Esophagus squamous epithelium (tissue), 4 donors: ENCODE measurements around the gene SNX19.

Experiments
- CTCF ChIP-seq, 6 experiments: fragments of 450-650 bp in 4 of 6; fragments of 200-600 bp in 2 of 6; sonication (generic) in 2 of 6; IDR thresholded peaks; one replicate each; pipeline ENCODE4 v1.5.1; 2016 to 2019; ENCODE audit warnings: antibody characterized with exemption in 6 of 6, mild to moderate bottlenecking in 4 of 6, moderate library complexity in 4 of 6
- POLR2A ChIP-seq, 4 donors: fragments of 450-650 bp; IDR thresholded peaks; one replicate each; pipeline ENCODE4 v1.6.1; 2017; ENCODE audit warnings: antibody characterized with exemption in 4 of 4, mild to moderate bottlenecking in 4 of 4, moderate library complexity in 3 of 4

GRCh38 chr11:130879836-130880235 lies 36.4 kb downstream of the SNX19 start:
- no peak for TF ChIP-seq CTCF (IDR thresholded peaks at IDR 0.05)
- TF ChIP-seq POLR2A (IDR thresholded peaks at IDR 0.05): no peak
